Activated CD4-positive, alpha-beta T cell treated with anti-CD3 and anti-CD28 coated beads for 1 hour (primary cell): Measurements from ENCODE around the gene TTC9.
A peak's percentile ranks its signal among the peaks of the same experiment; 100 is the strongest.

Experiments
- DNase-seq: peaks from one replicate; pipeline ENCODE4 v3.0.0-alpha.2; 2020

The TTC9 gene

DNA sequence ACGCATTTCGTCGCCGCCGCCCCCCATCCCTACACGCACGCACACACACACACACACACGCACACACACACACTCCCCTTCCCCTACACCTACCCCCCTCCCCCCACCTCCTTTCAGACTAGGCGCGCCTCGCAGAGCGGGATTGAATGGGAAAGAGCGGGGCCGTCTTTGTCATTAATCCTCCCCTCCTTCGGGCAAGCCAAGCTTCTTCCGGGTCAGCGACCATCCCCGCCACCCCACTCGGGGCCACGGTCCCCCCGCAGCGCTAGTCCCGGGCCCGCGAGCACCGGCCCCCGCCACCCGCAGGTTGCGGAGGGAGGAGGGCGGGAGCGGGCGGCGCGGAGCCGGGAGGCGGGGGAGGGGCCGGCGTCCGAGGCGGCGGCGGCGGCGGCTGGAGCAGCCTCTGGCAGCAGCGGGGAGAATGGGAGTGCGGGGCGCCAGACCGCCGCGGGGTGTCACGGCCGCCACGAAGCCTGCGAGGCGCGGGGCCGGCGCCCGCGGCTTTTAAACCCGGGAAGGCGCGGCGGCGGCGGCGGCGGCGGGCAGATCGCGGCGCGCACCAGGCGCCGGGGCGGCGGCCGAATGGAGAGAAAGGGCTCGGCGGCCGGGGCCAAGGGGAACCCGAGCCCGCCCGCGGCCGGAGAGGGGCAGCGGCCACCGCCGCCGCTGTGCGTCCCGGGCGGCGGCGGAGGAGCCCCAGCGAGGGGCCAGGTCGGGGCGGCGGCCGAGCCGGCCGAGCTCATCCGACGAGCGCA lies at the start of gene TTC9:
TTC9 (plus strand) TSS at position 369 of the 755 bp plus-strand sequence; CDS start at position 583, 214 bp downstream.
- no peak for DNase-seq

DNA sequence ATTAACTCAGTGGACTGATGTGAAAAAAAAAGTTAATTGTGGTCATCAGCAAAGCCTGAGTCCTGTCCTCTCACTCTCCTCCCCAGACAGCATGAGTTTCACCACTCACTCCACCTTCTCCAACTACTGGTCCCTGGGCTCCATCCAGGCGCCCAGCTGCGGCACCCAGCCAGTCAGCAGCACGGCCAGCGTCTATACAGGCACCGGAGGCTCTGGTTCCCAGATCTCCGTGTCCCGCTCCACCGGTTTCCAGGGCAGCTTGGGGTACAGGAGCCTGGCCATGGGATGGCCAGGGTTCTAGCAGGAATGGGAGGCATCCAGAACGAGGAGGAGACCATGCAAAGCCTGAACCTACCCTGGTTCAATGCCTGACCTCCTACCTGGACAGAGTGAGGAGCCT lies 47.3 kb upstream of the TTC9 start:
- DNase-seq, result no peak

DNA sequence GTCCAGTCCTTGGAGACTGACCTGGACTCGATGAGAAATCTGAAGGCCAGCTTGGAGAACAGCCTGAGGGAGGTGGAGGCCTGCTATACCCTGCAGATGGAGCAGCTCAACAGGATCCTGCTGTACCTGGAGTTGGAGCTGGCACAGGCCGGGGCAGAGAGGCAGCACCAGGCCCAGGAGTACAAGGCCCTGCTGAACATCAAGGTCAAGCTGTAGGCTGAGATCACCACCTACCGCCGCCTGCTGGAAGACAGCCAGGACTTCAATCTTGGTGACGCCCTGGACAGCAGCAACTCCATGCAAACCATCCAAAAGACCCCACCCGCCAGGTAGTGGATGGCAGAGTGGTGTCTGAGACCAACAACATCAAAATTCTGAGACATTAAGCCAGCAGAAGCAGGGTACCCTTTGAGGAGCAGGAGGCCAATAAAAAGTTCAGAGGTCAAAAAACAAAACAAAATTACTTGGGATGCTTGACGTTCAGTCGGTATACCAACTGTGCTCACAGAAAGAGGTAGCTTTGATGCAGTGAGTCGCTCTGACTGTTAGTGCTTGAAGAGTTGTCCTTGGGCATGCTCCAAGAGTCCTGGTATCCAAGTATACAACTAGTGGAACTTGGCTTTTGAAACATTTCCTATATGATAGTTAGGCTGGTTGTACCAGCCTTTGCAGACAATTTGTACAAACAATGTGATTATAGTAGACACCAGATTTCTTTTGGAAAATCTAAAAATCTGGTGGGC lies 46.1 kb upstream of the TTC9 start:
- no peak for DNase-seq

DNA sequence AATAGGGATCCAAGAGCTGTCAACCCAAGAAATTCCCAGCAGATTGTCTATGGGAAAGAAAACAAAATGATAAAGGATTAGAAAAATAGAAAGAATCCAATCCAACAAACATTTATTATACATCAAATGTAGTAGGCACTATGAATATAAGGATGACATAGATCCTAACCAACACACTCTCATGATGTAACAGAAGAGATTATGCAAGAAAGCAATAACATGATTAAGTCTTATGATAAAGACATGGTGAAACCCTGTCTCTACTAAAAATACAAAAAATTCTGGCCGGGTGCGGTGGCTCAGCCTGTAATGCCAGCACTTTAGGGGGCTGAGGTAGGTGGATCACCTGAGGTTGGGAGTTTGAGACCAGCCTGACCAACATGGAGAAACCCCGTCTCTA lies 44.0 kb upstream of the TTC9 start:
- DNase-seq, result no peak

DNA sequence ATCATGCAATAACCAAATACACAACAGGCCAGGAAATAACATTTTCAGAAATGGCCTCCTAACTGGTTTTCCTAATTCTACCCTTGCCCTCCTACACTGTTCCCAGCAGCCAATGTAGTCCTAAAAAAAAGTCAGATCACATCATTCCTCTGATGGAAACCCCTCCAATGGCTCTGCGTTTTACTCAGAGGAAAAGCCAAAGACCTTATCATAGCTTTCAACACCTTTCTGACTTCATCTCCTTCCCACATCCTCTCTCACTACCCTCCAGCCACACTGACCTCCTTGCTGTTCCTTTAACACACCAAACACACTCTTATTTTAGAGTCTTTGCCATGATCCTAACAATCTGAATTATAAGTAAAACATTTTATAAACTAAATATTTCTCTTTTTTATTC lies 42.4 kb upstream of the TTC9 start:
- DNase-seq, result no peak

DNA sequence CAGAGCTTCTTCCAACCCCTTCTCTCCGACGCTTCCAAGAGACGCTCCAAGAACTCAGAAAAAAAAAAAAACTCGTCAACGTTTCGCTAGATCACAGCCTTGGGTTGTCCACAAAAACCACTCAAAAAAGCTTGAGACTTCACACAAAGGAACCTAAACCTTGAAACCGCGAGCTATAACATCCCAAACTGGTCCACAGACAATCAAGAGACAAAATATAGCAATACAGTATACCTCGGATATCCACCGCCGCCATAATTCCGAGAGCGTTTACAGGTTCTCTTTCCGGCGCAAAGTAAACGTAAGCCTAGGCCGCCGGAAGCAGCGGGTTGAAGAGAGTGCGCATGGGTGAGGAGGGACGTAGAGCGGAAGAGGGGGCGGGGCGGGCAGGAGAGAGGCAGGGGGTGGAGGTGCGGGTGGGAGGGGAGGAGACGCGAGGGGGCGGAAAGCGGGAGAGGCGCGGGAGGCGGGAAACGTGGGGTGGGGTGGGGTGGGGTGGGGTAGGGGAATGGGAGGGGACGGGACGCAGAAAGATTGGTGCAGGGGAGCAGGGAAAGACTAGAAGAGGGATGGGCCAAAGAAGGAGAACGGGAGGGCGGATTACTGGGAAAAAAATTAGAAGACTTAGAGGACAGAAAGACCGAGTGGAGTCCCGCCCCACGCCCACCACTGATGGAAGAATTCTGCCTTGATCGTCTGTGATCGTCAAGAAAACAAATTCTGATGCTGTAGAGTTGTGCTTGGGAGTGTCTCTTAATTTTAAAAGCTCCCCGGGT lies 41.1 kb upstream of the TTC9 start, which contains the start of gene MED6:
MED6 (minus strand) TSS at position 274 of the 776 bp plus-strand sequence; CDS start at position 256, 18 bp downstream.
- DNase-seq, result peak; percentile 86

DNA sequence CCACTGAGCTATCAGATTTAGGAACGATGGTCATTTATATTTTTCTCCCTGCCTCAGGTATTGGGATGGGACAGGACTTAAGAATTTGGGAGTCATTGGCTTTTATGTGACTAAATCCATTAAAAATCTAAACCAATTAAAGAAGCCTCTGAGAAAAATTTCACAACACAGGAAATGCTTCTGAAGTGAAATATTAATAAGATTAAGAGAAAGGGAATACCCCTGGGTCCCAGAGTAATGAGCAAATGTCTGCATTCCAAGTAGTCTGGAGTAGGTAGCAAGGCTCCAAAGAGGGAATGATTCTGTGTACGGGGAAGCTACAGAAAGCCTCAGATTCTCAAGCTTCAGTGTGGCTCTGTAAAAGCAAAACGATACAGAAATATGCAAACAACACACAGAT lies 40.6 kb upstream of the TTC9 start:
- no peak for DNase-seq

DNA sequence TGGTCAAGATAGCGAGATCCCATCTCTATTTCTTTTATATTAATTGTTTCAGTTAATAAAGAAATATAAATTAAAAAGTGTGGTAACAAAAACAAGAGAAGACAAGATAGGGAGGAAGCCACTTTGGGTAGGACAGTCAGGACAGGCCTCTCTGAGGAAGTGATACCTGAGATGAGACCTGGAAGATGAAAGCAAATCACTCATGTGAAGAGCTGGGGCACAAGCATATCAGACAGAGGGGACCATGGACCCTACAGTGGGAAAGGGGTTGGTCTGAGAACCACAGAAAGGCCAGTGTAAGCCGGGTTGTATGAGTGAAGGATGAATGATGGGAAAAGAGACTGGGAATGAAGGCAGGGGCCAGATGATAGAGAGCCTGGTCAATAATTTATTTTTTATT lies 39.5 kb upstream of the TTC9 start:
- no peak for DNase-seq

DNA sequence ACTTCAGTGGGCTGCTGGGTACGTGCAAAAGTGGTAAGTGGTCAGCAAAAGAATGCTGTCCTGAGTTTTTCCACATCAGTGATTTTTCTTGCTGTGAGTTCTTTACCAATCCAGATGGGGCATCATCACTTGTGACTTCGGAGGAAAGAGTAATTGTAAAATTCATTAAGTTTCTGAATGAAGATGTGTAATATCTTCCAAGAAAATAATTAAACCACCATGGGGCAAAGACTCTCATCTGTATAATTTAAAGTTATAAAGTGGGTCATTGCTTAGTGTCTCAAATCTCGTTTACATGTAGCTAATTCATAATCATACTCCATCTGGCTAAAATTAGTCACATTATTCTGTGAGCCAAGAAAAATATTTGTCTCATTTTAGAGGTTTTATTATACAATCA lies 30.5 kb upstream of the TTC9 start:
- no peak for DNase-seq

DNA sequence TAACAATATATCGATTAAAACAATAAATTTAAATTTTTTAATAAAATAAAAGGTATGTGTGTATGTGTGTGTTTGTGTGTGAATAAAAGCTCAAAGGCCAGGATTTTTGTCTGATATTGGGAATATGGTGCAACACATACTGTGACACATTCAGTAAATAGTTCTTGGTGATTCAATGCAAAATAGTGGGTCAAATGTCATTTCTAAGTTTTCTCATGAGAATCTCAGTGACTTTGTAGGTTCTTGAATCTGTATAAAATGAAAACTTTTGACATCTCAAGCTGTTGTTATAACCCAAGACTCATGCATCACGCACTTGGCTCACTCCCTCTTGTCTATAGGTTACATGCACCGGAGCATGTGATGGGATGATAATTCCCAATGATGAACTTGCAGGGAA lies 25.1 kb upstream of the TTC9 start:
- DNase-seq, result no peak

DNA sequence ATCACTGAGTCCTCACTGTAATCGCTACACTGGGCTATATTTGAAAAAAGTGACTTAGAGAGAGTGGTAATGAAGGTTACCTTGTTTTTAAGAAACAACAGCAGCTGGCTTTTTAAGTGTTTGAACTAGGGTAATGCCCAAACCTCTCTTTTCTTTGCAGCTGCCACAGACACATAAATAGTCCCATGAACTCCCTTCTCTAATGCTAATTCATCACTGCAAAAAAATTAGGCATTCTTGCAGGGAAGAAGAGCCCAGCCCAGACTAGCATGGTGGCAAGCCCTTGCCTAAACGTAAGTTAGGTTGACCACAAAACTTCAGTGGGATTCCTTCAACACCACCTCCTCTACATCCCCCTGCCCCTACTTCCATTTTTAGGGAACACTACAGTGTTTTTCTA lies 23.4 kb upstream of the TTC9 start:
- no peak for DNase-seq

DNA sequence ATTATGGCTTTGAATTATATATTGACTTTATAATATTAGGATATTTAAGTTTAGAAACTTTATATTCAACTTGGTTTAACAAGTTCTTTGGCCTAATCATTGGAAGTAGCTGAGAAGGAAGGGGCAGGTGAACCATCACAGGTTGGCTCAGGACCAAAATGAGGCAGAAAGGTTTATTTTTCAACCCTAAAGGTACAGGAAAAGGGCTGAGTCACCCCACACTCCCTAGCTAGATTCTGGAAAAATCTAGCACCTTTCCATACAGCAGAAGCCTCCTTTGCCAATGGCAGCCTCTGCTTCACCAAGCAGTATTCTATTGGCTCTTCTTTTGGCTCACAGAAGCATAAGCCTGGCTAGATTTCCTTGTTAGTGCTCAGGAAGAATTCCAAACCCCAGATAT lies 22.0 kb upstream of the TTC9 start:
- no peak for DNase-seq

DNA sequence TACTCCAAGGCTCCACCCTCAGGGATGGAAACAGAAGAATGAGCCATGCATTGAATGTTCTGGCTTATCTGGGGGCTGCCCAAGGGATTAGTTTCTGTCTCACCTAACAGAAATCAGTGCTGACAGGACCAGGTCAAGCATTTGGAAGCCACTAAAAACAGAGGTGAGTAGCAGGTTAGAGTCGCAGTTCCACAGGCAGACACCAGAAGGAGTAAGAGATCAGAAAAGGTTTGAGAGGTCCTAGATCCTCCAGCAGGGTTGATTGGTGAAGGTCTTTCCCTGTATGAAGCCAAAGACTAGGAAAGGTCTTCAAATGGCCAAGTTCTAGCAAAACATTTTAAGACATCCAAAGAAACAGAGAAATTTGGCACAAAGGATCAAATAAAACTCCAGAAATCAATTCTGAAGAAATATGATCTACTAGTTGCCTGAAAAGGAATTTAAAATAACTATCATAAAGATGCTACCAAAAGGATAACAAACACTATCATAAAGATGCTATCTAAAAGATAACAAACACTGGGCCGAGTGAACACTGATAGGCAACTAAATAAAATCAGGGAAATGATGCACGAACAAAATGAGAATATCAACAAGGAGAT lies 19.5 kb upstream of the TTC9 start:
- peak; percentile 15 for DNase-seq

DNA sequence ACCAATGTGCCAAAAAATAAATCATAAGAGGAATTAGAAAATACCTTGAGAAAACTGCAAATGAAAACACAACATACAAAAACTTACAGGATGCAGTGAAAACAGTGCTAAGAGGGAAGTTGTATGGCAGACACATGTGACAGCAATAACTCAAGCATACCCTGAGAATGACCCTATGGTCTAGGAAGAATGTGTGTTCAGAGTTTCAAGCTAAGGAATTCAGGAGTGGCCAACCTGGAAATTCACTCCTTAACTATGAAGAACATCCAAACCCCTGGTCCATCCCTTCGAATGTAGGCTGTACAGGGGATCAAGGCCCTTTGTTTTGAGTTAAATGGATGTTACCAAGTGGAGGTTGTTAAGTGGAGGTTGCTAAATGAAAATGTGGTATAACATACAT lies 16.7 kb upstream of the TTC9 start:
- DNase-seq, result no peak

DNA sequence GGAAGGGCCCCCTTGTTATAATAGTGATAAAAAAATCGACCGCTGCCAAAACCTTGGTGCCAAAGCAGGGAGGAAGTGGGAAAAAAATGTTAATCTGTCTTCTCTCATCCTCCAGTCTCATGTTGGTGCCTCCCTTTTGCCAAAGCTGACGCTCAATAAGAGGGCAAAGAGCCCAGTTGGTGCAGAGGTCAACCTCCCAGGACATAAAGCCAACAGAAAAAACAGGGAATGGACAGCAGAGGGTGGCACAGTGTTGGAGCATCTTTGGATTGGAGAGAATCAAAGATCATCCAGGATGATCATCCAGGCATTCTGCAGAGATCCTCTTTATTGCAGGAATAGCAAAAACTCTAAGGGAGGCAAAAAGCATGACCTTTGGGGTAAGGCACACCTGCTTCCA lies 9.8 kb upstream of the TTC9 start:
- DNase-seq, result no peak

DNA sequence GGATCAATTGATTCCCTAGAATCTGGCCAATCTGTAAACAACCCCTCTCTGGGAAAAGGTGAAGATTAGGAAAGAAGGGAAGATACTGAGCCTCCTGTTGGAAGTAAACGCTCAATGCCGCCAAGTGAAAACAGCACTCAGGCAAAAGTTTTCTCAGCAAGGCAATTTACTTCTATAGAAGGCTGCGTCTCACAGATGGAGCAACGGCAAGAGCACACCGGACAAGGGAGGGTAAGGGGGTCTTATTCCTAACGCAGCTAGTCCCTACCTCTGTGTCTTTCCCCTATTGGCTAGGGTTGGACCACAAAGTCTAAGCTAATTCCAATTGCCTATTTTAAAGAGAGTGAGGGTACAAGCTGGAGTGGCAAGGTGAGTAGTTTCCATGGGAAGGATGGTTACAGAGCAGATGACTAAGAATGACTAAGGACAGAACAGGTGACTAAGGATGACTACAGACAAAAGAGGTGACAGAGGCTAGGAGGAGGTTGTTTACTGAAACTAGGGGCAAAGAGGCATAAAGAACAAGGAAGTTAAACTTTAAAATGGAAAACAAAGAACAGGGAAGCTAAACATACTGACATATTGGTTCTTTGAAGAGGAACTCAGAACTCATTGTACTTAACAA lies 5.6 kb upstream of the TTC9 start:
- DNase-seq, result no peak

DNA sequence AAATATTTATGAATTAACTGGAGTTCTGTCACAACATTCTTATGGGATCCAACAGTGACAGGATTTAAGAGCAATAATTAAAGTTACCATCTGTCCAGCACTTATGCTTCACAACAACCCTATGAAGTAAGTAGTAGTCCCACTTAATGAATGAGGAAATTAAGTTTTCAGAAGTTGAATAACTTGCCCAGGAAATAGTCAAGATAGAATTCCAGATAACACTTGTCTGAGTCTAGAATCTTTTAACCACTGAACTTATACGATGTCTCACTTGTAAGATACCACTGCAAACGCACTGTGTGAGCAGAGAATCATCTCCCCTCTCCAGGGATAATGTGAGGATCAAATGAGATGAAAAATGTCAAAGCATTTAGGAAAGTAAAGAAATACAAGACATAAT lies 3.3 kb upstream of the TTC9 start:
- DNase-seq, result no peak

DNA sequence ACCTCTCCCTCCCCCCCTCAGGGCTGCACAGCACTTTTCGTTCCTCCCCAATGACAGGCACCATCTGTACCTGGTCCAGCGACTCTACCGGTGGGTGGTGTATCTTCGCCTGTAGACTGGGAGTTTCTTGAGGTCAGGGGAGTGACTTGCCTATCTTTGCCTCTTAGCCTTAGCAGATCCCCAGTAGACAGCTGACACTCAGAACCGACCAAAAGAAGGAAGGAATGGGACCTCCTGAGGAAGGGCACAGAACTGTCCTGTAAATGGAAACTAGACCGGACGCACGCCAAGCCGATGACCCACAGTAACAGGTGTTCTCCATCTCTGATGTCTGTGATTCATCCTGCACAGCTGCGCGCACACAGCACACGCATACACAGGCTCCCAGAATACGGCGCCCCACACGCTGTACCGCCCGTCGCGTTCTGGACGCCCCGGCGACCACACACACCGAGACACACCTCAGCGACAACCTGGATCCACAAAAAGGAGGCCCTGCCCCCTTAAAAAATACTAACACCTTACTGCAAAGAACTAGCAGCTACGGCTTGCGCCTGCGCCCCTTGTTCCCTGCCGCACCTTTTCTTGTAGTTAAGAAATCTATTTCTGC lies 673 bp upstream of the TTC9 start:
- peak; percentile 29 for DNase-seq

DNA sequence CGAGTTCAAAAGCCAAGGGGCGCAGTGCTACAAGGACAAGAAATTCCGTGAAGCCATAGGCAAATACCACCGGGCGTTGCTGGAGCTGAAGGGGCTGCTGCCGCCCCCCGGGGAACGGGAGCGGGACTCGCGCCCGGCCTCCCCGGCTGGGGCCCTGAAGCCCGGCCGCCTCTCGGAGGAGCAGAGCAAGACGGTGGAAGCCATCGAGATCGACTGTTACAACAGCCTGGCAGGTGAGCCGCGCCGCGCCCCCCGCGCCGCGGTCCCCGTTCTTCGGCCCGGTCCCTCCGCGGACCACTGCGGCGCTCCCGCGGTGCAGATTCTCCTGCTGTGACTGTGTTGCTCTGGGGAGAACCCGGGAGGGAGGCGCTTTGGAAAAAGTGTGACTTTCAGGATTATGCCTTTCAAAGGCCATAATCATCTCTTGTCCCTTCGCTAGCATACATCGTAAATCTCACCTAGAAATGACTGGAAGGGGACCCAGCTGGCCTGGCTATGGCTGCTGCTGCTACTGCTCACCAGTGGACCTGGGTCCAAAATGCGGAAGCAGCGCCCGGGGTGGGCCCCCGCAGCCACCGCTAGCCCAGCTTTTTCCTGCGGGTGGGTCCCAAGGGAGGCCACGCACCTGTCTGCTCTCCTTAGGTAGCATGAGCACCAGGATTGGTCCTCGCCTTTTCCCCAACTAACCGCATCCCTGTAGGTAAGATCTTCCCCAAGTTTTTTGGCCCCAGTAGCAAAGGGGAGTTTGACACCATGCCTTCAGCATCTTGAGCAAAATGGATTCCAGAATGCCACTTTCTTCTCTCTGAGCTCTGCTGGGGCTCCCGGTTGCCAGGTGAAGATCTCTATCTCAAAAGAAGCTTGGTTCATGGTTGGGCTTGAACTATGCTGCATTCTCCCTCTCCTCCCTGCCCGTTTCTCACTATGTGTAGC lies 853 bp downstream of the TTC9 start:
- no peak for DNase-seq

DNA sequence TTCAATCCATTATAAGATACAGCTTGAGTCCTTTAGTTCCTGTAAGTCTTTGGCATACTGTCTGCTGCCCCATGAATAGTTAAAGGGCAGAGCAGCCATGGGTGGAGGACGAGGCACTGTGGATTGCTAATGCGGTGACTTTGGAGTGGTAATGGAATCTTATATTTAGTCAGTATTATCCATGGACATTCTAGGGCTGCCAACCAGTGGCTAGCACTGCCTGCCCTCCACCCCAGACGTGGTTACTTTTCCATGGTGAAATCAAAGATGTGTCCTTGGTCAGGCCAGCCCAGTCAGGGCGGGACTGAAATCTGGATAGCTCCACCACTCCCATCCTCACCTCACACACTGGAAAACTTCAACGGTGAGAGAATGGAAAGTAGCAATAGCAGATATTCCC lies 2.3 kb downstream of the TTC9 start:
- DNase-seq, result no peak

DNA sequence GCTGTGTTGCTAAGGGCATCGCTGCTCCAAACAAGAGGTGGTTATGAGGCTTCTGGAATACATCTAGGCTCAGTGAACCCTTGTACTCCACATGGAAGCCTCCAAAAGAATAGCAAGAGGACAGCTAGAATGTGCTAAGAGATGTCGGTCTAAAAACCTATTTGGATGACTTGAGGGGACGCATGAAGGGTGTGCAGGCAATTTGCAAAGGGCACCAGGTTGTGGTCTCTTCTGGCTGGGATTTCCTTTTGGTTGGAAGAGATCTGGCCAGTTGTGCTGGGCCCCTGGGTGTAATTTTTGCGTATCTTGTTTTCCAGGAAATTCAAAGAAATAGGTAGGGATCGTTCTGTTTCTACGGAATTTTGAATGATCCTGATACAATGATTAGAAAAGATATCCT lies 4.2 kb downstream of the TTC9 start:
- DNase-seq, result no peak
